ENCODE results near the gene AVPR2. TPM values are rescaled to one million over a fixed set of nuclear protein-coding genes. Genes with fewer than 3 reads are reported as not detected.

AVPR2 gene
- total RNA-seq, 2 donors from 2014 or later = 3.7 to 3.8 TPM

DNA sequence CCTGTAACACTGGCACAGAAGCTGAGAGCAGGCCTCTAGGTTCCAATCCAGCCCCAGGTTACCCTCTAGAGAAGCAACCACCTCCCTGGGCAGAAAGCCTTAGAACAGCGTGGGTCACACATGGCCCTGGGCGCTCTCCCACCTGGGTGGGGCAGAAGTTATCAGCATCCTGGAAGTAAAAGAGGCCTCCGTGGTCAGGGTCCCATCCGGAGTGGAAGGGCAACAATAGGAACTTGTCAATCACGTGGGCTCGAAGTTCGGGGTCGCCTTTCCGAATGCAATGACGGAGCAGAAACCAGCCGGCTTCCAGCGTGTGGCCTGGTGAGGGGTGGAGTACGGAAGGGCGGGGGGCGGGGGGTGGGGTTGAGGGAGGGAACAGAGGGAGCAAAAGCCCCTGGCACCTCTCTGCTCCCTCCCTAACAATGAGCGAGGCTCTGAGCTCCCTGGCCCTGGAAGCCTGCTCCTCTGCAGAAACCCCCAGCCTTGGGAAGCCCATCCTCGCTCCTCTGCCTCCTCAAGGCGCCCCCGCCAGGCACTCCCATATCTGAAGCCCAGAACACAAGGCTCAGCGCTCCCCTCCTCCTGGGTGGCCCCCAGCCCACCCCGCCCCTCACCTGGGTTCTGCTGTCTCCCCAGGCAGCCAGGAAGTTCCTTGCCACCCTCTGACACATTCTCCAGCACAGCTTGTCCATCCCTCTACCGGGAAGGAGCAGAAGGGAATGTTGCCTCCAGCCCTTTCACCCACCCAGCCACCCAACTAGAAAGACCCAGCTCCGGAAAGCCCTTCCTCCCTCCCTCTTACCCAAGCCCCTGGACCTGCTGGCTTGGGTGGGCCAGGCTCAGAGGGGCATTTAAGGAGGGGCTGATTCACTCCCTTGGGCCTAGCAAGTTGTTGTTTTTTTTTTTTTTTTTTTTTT lies 37.1 kb downstream of the AVPR2 start:
- DNase-seq (no peak), ATAC-seq (no peak)
- intact Hi-C loops (cut with DNase I) = no loop called here

DNA sequence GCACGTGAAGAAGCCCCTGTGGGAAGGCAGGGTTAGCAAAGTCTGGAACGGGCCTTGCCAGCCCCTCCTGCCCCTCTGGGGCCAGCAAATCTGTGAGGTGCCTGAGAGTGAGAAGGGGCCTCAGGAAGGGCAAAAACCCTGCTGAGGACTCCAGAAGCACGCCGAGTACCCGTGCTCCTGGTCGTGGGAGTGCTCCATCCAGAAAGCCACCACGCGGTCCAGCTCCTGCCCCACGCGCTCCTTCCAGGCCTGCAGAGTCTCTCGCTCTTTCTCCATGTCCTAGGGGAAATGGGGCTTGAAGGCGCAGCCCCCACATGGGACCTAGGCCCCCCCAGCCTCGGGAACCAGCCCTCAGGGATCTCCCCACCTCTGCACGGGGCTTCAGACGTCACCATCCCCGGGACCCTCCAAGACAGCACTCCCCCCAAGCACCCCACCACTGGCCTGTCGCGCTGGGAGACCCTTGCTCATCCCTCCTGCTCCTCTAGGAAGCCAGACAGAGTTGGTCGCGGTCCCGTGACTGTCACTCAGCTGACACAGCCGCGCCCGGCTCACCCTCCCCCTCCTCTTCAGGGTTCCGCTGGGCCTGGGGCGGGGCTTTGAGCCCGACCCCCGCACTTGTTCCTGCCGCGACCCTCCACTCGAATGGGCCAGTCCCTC lies 39.8 kb downstream of the AVPR2 start, which contains the start of gene RENBP:
Gene RENBP, minus strand, starts transcription at position 504 of the 660 bp plus-strand sequence. Its CDS starts 33 bp downstream, at position 471.
- ATAC-seq = peak; percentile 50 to 68
- DNase-seq = peak; percentile 74
- intact Hi-C loops (cut with DNase I) = no loop called here

DNA sequence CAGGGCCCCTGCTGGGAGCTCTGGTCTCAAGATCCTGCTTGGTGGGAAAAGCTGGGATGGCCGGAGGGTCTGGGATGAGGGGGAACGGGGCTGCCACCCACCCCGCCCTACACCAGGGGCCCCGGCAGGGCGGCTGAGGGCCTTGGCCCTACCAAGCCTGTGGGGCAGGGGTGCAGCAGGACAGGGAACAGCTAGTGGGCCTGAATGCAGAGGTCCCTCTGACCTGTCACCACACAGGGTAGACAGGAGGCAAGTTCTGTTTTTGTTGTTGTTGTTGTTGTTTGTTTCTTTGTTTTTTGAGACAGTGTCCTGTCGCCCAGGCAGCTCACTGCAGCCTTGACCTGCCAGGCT lies 40.3 kb downstream of the AVPR2 start:
- intact Hi-C loops (cut with DNase I) = no loop called here
- ATAC-seq (peak in 1 of 2 donors; percentile 6), DNase-seq (no peak)

DNA sequence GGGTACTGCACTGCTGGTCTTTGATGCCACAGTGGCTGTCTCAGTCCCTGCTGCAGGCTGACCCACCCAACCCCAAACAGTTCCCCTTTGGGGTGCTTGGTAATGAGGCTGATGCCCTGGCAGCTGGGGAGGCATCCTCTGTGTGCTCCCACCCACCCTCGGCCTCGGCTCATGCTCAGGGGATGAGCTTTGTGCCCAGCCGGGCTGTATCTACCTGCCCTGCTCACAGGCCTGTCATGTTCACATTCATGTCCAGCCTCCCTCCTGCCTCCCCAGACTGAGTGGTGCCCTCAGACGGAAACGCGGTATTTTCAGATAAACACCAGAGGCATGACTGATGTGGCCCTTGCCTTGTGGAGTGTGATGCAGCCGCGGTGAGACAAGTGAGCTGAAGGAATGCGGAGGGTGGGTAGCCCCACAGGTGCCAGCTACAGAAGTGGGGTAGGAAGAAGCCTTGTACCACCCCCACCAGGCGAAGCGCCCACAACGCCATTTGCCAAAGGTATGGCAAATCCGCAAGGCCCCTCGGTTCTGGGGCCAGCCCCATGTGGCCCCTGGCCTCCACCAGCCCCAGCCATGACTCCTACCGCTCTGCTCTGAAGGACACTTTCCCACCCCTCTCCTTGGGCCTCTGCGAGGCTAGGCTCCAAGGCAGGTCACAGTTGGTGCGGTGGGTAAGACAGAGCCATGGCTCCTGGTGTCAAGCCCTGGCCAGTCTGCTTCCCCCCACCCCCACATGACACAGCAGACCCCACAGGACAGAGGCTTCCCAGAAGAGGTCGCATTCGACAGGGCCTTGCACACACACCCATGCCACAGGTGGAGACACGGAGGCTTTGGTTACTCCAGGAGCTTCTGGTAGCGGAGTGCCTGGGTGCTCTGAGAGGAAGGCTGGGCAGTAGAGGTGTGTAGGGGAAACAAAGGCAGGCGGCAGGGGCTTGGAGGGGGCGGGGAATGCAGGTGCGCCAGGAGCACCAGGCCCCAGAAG lies 41.8 kb downstream of the AVPR2 start:
- intact Hi-C loops (cut with DNase I) = no loop called here
- DNase-seq = no peak
- no peak for ATAC-seq

DNA sequence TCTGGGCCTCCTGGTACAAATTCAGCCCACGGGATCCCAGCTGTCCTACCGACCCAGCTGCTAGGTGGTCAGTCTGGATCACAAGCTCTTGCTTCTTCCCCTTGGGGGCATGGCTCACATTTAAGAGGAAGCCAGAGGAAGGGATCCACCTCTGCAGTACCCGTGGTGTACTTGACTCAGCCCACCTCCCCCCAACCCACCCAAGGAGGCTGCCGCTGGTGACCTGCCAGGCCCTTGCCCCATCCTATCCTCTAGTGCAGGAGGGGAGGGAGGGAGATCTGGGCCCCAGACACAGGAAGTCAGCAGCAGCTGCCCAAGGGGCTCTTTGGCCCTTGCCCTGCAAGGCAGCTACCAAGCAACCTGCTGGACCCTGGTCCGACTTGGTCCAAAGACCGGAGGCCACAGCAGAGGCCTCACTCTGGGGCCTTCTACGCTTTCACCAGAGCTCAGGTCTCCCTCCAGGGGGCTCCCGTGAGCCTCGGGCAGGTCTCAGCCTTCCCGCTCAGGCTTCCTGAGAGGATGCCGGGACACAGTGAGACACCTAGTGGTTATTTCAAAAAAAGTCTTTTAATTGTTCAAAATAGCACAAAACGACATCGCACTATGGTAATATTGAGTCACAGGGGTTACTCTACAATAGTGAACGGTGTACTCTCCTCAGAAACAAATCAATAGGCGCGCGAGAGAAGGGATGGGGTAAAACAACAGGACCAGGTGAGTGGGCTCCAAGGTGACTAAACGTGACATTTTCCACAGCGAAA lies 42.7 kb downstream of the AVPR2 start:
- ATAC-seq = peak; percentile 59 to 75
- peak; percentile 77 for DNase-seq
- intact Hi-C loops (cut with DNase I) = no loop called here

DNA sequence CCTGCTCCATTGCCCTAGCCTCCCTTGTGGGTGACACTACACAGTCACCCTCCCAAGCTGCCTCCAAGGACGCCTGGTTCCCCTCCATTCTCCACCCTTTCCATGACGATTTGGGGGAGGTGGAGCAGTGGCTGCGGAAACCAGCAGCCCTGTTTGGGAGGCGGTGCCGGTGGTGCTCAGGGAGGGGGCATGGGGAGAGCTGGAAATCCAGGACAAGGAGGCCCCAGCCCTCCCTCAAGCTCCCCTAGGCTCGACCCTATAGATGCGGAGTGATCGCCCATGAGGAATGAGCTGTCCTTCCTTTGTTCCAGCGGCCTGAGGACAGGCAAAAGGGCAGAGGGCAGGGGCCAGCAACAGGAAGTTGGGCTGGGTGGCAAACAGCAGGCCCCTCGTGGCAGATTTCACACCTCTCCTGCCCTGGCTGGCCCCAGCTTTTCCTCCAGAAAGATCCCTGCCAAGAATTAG lies 43.6 kb downstream of the AVPR2 start:
- intact Hi-C loops (cut with DNase I) = no loop called here
- no peak for DNase-seq
- peak in 1 of 2 donors; percentile 4 for ATAC-seq

DNA sequence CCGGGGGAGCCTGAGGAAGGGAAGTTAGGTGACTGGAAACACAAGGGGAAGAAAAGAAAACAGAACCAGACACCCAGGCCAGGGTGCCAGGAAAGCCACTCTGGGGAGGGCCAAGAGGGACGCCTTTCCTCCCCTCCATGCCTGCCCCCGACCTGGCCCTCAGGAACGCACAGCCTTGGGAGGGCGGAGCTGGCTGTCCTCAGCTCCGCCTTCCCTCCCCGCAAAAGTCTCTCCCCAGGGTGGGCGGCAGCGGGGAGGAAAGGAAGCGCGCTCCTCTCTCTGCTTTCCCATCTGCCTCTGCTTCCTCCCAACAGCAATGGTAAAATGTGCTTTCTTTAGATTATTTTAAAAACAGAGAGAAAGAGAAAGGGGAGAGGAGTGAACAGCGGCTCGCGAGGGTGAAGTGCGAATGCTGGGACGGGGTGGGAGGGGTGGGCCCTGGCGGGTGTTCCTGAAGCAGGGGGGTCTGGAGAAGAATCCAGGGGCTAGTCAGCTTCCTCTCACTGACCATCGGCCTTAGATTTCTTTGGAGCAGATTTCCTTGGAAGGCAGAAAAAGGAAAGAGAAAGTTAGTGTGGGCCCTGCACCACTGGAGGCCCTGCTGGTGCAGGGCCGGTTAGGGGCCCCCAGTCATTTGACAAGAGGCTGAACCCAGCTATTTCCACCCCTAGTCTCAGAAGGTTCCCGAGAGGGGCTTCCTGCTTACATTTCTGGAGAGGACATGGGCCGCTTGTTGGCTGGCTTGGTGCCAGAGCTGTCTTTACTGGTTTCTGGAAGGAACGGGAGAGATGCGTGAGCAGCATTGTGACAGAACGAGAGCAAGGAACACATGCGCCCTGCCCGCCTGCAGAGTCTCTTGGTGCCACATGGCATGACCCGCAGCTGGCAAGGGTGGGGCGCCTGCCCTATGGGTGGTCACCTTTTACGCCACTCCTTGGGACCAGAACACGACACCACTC lies 44.7 kb downstream of the AVPR2 start:
- DNase-seq (no peak), ATAC-seq (no peak)
- intact Hi-C loops (cut with DNase I) = no loop called here

DNA sequence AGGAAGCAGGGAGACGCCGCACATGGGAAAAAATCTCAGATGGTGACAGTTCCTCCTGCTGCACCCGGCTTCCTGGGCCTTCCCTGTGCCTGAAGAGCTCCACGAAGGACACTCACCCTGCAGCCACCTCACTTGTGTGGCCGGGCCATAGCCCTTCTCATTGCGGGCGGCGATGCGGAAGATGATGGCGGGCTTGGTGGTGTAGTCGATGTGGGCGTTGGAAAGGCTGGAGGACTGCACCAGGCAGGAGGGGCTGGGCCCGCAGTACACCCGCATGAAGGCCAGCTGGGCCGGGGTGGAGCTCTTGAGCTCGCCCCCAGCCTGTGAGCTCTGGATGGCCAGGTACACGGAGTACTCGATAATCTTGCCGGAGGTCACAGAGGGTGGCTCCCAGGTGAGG lies 45.7 kb downstream of the AVPR2 start:
- intact Hi-C loops (cut with DNase I) = loop anchor here in 1 of 2 donors (5.0 to 10.0 kb wide), 2 partner anchors 188 to 995 kb away; partner anchors contain the start of gene PLXNB3
- no peak for DNase-seq
- no peak for ATAC-seq

DNA sequence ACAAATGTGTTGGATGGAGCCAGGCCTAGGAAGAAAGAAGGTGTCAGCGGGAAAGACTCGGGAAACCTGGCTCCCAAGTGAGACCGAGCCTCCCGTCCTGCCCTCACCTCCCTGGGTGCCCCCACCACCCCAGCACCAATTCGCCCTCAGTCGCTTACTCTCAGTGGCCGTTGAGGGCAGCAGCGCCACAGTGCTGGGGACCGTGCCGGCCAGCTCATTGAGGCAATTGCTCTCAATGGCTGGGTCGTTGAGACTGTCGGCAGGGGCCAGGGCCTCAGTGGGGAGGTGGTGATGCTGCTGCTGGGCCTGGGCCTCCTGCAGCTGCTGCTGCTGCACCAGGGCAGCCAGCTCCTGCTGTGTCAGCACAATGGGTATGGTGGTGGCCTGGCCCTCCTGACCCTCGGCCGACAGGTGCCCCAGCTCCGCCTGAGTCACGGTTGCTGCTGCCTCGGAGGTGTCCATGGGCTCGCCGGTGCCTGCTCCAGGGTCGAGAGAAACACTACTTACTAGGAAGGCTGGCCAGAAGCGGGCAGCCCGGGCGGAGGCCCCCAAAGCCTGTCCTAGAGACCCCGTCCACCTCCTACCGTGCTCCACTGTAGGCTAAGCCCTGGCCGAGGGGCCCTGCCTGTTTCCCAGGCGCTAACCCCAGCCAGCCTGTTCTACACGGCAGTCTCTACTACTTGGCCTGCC lies 47.4 kb downstream of the AVPR2 start:
- ATAC-seq = no peak
- intact Hi-C loops (cut with DNase I) = loop anchor here in 1 of 2 donors (5.0 to 10.0 kb wide), 2 partner anchors 190 to 997 kb away; partner anchors contain the start of gene PLXNB3
- no peak for DNase-seq

DNA sequence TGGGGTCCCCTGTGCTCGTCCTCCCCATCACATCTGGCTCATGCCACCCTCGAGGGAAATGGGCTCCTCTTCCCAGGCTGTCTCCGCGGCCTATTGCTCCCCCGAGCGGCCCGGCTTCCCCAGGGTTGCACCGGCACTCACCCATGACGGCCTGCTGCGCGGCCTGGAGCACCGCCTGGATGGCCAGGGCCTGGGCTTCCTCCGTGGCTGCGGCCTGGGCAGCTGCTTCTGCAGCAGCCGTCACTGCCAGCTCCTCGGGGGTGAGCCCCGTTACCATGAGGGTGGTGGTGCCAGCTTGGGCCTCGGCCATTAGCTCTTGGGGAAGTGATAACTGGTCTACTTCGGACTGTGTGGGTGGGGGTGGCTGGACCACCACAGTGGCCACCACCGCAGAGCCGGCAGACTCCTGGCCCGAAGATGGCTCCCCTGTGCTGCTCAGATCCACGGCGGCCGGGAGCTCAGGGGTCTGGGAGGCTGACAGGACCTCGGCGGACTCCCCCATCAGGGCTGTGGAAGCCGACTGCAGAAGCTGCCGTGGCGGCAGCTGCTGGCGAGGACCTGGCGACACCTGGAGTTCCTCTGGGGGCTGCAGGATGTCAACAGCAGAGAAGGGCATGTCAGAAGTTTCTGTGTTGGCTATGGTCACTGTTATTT lies 48.0 kb downstream of the AVPR2 start:
- intact Hi-C loops (cut with DNase I) = loop anchor here in 1 of 2 donors (5.0 to 10.0 kb wide), 2 partner anchors 190 to 998 kb away; partner anchors contain the start of gene PLXNB3
- no peak for ATAC-seq
- DNase-seq = no peak

DNA sequence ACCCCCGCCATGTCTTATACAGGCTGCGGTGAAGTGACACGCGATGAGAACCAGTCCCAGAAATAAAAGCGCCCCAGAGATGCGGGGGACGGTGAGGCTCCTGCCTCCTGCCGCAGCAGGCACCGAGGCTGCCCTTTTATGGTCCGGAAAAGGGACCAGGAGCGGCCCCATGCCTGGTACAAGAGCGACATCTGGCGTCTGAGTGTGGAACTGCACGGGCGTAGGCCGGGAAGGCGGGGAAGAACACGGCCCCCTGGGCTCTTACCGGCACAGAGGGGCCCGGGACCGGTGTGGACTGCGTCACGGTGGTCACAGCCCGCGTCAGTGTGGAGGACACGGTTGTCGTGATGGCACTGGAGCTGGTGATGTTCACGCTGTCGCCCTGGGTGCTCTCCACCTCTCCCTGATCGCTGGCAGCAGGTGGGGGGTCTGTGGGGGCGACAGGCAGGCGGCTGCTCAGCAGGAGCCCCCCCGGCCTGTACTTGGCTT lies 48.9 kb downstream of the AVPR2 start:
- intact Hi-C loops (cut with DNase I) = loop anchor here in 1 of 2 donors (5.0 to 10.0 kb wide), 2 partner anchors 191 to 999 kb away; partner anchors contain the start of gene PLXNB3
- ATAC-seq (peak; percentile 70 to 80), DNase-seq (peak; percentile 79)

DNA sequence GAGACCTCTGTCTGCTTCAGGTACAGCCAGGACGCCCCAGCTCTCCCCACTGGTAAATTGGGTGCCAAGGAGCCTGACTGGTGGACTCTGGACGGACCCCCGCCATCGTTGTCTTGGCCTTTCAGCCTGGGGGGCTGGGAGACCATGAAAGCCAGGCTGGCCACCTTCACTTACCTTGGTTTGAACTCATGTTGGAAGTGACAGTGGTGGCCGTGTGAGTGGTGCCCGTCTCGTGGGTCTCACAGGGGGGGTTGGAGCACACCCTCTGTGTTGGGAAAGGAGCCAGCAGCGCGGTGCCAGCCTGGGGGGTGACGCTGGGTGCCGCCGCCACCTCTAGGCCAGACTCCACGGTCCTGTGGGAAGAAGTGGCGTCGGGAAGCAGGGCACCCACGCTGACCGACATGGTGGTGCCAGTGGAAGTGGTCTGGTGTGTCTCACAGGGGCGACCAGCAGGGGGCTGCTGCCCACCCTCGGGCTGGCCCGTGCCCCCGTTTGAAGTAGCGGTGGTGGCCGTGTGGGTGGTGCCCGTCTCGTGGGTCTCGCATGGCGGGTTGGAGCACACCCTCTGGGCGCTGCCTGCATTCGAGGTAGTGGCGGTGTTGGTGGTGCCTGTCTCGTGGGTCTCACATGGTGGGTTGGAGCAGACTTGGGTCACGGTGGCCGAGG lies 49.6 kb downstream of the AVPR2 start:
- intact Hi-C loops (cut with DNase I) = loop anchor here in 1 of 2 donors (5.0 to 10.0 kb wide), 2 partner anchors 192 to 999 kb away; partner anchors contain the start of gene PLXNB3
- ATAC-seq (peak in 1 of 2 donors; percentile 8), DNase-seq (no peak)

DNA sequence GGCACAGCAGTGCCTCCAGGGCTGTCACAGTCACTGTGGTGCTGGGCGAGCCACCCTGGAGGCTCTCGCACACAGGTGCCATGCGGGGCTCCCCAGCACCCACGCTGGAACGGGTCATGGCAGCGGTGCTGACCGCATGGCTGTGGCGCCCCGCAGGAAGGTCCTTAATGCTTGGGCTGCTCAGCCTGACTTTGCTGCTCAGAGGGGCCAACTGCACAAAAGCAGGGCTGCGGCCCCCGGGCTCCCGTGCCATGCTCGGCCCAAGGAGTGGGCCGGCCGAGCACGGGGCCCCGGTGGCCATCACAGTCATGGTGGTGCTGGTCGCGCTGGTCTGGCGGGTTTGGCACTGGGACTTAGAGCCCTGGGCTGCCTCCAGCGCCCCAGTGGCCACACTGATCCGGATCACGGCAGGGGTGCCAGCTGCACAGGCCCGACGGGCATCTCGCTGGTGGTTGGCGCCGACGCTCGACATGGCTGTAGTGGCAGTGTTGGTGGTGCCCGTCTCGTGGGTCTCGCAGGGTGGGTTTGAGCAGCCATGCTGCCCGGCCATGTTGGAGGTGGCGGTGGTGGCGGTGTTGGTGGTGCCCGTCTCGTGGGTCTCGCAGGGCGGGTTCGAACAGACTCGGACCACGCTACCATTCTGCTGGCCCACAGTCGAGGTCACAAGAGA lies 50.2 kb downstream of the AVPR2 start:
- DNase-seq = no peak
- no peak for ATAC-seq
- intact Hi-C loops (cut with DNase I) = loop anchor here (5.0 to 10.0 kb wide), 2 partner anchors 192 to 1000 kb away; partner anchors contain the start of gene PLXNB3 (in 2 of the 2)

DNA sequence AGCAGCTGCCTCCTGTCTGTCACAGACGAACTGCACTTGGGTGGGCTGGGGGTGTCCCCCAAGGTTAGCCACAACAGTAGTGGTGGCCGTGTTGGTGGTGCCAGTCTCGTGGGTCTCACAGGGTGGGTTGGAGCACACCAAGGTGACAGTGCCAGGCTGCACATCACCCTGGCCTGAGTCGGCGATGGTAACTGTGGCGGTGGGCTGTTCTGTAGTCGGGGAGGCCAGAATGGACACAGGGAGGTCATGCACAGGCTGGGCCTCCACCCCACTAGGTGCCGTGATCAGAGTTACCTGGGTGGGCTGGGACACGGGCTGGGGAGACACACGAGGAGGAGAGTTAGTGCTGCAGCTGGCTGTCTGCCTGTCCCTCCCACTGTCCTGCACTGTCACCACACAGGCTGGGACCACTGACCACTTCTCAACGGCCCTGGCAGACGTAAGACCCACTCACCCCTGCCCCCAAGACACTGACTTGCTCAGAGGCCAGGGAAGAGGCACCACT lies 50.8 kb downstream of the AVPR2 start:
- intact Hi-C loops (cut with DNase I) = loop anchor here (5.0 to 10.0 kb wide), 2 partner anchors 193 to 1000 kb away; partner anchors contain the start of gene PLXNB3 (in 1 of the 2)
- DNase-seq (no peak), ATAC-seq (no peak)
